K562 (cell line): Measurements from ENCODE around the gene IQCN. TPM values are rescaled to one million over a fixed set of nuclear protein-coding genes. Genes with fewer than 3 reads are reported as not detected.
A peak's percentile ranks its signal among the peaks of the same experiment; 100 is the strongest.

Source experiments
- ARNT ChIP-seq, 2 experiments: fragments of 450-650 bp; IDR thresholded peaks; 2 replicates each; pipeline ENCODE4 v1.6.1; 2016; ENCODE audit warnings: mild to moderate bottlenecking in 1 of 2
- CBFA2T2 ChIP-seq: fragments of 450-650 bp; conservative IDR thresholded peaks from 2 replicates; pipeline ENCODE4 v1.6.1; 2017; ENCODE audit warnings: mild to moderate bottlenecking
- CHD1 ChIP-seq: fragments of 200-600 bp; sonication (generic); IDR thresholded peaks from one replicate; pipeline ENCODE4 v1.6.1; 2012; ENCODE audit warnings: mild to moderate bottlenecking, moderate library complexity, low read length, inconsistent platforms
- EWSR1 ChIP-seq: fragments of 450-650 bp; IDR thresholded peaks from 2 replicates; pipeline ENCODE4 v1.6.1; 2018; ENCODE audit warnings: borderline replicate concordance, mild to moderate bottlenecking, low read depth, moderate library complexity; ENCODE audit not compliant: partially characterized antibody
- FOSL1 ChIP-seq: fragments of 200-800 bp; sonication (Bioruptor generic); conservative IDR thresholded peaks from 2 replicates; pipeline ENCODE4 v1.6.1; 2016; ENCODE audit warnings: missing genetic modification characterization, missing compliant biosample characterization
- FOXK2 ChIP-seq, 2 experiments: fragments of 450-650 bp; IDR thresholded peaks in 1 of 2; conservative IDR thresholded peaks in 1 of 2; 2 replicates each; pipeline ENCODE4 v1.6.1; 2016; ENCODE audit warnings: low read depth in 2 of 2, mild to moderate bottlenecking in 1 of 2
- GATAD2B ChIP-seq: fragments of 450-650 bp; IDR thresholded peaks from 2 replicates; pipeline ENCODE4 v1.6.1; 2017; ENCODE audit warnings: mild to moderate bottlenecking, borderline replicate concordance
- KDM1A ChIP-seq, 2 experiments: fragments of 450-650 bp; IDR thresholded peaks; 2 replicates each; pipeline ENCODE4 v1.6.1; 2016; ENCODE audit warnings: mild to moderate bottlenecking in 2 of 2
- KDM2B ChIP-seq: fragments of 250-450 bp; sonication (Bioruptor Pico); IDR thresholded peaks from 2 replicates; pipeline ENCODE4 v1.8.0; 2021; ENCODE audit warnings: mild to moderate bottlenecking, moderate library complexity
- MCM5 ChIP-seq: fragments of 450-650 bp; IDR thresholded peaks from 2 replicates; pipeline ENCODE4 v1.6.1; 2016; ENCODE audit warnings: low read depth
- MTF1 ChIP-seq: fragments of 250-450 bp; sonication (Bioruptor Pico); IDR thresholded peaks from 2 replicates; pipeline ENCODE4 v1.9.0; 2021; ENCODE audit warnings: moderate library complexity, mild to moderate bottlenecking, inconsistent platforms, borderline replicate concordance
- NFYB ChIP-seq: IDR thresholded peaks from 2 replicates; pipeline ENCODE4 v1.6.1; 2011; ENCODE audit warnings: mild to moderate bottlenecking, moderate library complexity; ENCODE audit not compliant: insufficient read length; ENCODE audit errors: extremely low read depth
- NR2C1 ChIP-seq, 2 experiments: fragments of 450-650 bp; IDR thresholded peaks; 2 replicates each; pipeline ENCODE4 v1.6.1; 2017; ENCODE audit warnings: mild to moderate bottlenecking in 2 of 2, antibody characterized with exemption in 1 of 2, inconsistent platforms in 1 of 2, missing compliant biosample characterization in 1 of 2, missing genetic modification characterization in 1 of 2
- PRPF4 ChIP-seq: fragments of 200-400 bp; formaldehyde crosslinking; IDR thresholded peaks from one replicate; pipeline ENCODE4 v1.6.1; 2017; ENCODE audit warnings: low read length, low read depth, mild to moderate bottlenecking; ENCODE audit not compliant: insufficient read depth, poor library complexity, severe bottlenecking
- PTTG1 ChIP-seq: fragments of 450-650 bp; IDR thresholded peaks from 2 replicates; pipeline ENCODE4 v1.6.1; 2016; ENCODE audit warnings: low read depth, mild to moderate bottlenecking, missing genetic modification characterization, missing compliant biosample characterization
- RBFOX2 ChIP-seq: fragments of 200-400 bp; formaldehyde crosslinking; IDR thresholded peaks from 2 replicates; pipeline ENCODE4 v1.6.1; 2017; ENCODE audit warnings: low read depth, mild to moderate bottlenecking, low read length, moderate library complexity
- SAFB2 ChIP-seq: fragments of 200-400 bp; formaldehyde crosslinking; IDR thresholded peaks from 2 replicates; pipeline ENCODE4 v1.6.1; 2018; ENCODE audit warnings: borderline replicate concordance, low read length, low read depth, moderate library complexity; ENCODE audit not compliant: severe bottlenecking
- SMAD4 ChIP-seq: fragments of 250-450 bp; sonication (Bioruptor Pico); conservative IDR thresholded peaks from 2 replicates; pipeline ENCODE4 v1.8.0; 2021; ENCODE audit warnings: inconsistent platforms, mild to moderate bottlenecking, moderate library complexity
- SMARCA5 ChIP-seq: fragments of 450-650 bp; IDR thresholded peaks from 2 replicates; pipeline ENCODE4 v1.6.1; 2016
- SNIP1 ChIP-seq: fragments of 450-650 bp; IDR thresholded peaks from 2 replicates; pipeline ENCODE4 v1.7.1; 2017; ENCODE audit warnings: low read depth, mild to moderate bottlenecking
- SRSF7 ChIP-seq: fragments of 200-400 bp; formaldehyde crosslinking; optimal IDR thresholded peaks from 2 replicates; pipeline ENCODE3; 2017; ENCODE audit warnings: mild to moderate bottlenecking, low read depth, low read length
- TAL1 ChIP-seq: fragments of 450-650 bp; IDR thresholded peaks from 2 replicates; pipeline ENCODE4 v1.6.1; 2016; ENCODE audit warnings: mild to moderate bottlenecking
- TARDBP ChIP-seq: fragments of 450-650 bp; IDR thresholded peaks from 2 replicates; pipeline ENCODE4 v1.6.1; 2016
- ZEB2 ChIP-seq: fragments of 450-650 bp; IDR thresholded peaks from 2 replicates; pipeline ENCODE4 v1.6.1; 2016
- ZNF644 ChIP-seq: fragments of 200-800 bp; sonication (Bioruptor generic); IDR thresholded peaks from 2 replicates; pipeline ENCODE4 v1.6.1; 2016; ENCODE audit warnings: low read depth, missing genetic modification characterization, missing compliant biosample characterization
- polyA plus RNA-seq, 8 experiments: library from polyadenylated mRNA; depleted of rRNA in 4 of 8; stranded (reverse) in 5 of 8; unstranded in 3 of 8; fragments of >200 nt; fragmentation: Nextera tagmentation in 2 of 8; fragmentation: Illumina TruSeq in 1 of 8; extraction: Ambion mirVana in 2 of 8; extraction: Trizol in 1 of 8; gene quantifications; 2 replicates each; pipeline versions ENCODE4 v1.2.1 to v1.2.3, GENCODE V29; 2011 to 2014; ENCODE audit warnings: inconsistent platforms in 1 of 8, missing spikeins in 1 of 8
- total RNA-seq, 7 experiments: library from RNA; depleted of rRNA in 6 of 7; stranded (reverse); fragments of >200 nt in 6 of 7; fragmentation: Illumina TruSeq in 2 of 7; extraction: Trizol in 2 of 7; gene quantifications; 2 replicates each; pipeline versions ENCODE4 v1.2.1 to v1.2.3, GENCODE V29; 2011 to 2021; ENCODE audit warnings: low replicate concordance in 1 of 7
- TF ChIP-seq, protein P1 (sequence below), 2 experiments: IDR thresholded peaks; 2 replicates each; pipeline ENCODE4 v1.6.1; 2012; ENCODE audit warnings: improper control_type of control experiment in 2 of 2, low read depth in 2 of 2, low read length in 2 of 2, borderline replicate concordance in 1 of 2
- TF ChIP-seq, protein P2 (sequence below): fragments of 250-450 bp; sonication (Bioruptor Pico); IDR thresholded peaks from 2 replicates; pipeline ENCODE4 v1.4.0; 2020; ENCODE audit warnings: mild to moderate bottlenecking, moderate library complexity

The IQCN gene
- total and polyA plus RNA-seq, 9 of the 15 experiments (the other 6 are each of a cell fraction or from before 2014, with no cell fraction given), result 0.01 to 0.07 (median 0.04) TPM; not detected in 3

DNA sequence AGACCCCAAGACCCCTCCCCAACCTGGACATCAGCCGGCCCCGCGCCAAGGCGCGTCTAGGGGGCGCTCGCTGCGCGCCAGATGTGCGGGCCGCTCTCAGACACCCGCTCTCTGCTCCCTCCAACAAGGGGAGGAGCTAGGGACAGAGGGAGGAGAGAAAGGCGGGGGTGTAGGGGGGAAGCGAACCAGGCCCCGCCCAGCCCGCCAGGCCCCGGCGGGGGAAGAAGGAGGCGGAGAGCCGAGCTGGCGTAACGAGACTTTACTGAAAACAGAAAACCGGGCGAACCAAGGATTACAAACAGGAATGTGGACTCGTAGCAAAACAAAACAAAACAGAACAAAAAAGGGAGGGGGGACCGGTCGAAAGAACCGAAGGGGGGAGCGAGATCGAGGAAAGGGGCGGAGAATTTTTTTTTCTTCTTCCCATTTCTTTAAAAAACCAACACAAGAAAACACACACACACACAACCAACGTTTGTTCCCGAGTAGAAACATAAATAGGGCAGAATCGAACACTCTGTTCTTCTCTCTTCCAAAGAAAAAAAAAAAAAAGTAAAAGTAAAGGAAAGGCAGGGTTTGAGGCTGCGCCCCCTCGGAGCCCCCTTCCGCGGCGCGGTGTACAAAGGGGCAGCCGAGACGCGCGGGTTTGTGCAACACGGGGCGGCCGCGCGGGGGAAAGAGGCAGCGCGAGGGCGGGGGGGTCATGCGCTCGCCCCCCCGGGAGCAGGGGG, 5.4 kb upstream of the IQCN start (continued):
- TF ChIP-seq, protein P1, sequence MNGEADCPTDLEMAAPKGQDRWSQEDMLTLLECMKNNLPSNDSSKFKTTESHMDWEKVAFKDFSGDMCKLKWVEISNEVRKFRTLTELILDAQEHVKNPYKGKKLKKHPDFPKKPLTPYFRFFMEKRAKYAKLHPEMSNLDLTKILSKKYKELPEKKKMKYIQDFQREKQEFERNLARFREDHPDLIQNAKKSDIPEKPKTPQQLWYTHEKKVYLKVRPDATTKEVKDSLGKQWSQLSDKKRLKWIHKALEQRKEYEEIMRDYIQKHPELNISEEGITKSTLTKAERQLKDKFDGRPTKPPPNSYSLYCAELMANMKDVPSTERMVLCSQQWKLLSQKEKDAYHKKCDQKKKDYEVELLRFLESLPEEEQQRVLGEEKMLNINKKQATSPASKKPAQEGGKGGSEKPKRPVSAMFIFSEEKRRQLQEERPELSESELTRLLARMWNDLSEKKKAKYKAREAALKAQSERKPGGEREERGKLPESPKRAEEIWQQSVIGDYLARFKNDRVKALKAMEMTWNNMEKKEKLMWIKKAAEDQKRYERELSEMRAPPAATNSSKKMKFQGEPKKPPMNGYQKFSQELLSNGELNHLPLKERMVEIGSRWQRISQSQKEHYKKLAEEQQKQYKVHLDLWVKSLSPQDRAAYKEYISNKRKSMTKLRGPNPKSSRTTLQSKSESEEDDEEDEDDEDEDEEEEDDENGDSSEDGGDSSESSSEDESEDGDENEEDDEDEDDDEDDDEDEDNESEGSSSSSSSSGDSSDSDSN (IDR thresholded peaks at IDR 0.05; ENCODE audit: borderline replicate concordance in 1 of 2, low read depth in 2 of 2, low read length in 2 of 2), result peak; percentile 69 to 91; a peak in 2 of 4 replicates
- TF ChIP-seq TAL1 (0 out of 2 replicates have a peak, but pooled peaks have one; percentile 7), TARDBP (no peak), NFYB (no peak), MCM5 (no peak), FOXK2 (conservative IDR thresholded peaks at IDR 0.05 in 1 of 2, IDR thresholded peaks at IDR 0.05 in 1 of 2; ENCODE audit: low read depth in 2 of 2) (peak; percentile 55 to 58; a peak in 1 of 4 replicates), SMARCA5 (no peak), RBFOX2 (peak; percentile 93), ARNT (IDR thresholded peaks at IDR 0.05) (peak; percentile 38 to 63; a peak in 2 of 4 replicates), ZNF644 (0 out of 2 replicates have a peak, but pooled peaks have one; percentile 40), CBFA2T2 (no peak), SMAD4 (CRISPR knock-in tag) (no peak; the same call in 1 of the 2 replicates), NR2C1 (IDR thresholded peaks at IDR 0.05) (no peak; the same call in 1 of the 2 replicates), NR2C1 (tag; IDR thresholded peaks at IDR 0.05) (no peak), ZEB2 (no peak), PTTG1 (tag) (no peak), SRSF7 (no peak), PRPF4 (no peak), SAFB2 (no peak), SNIP1 (peak; percentile 63; the same call in 1 of the 2 replicates), KDM1A (IDR thresholded peaks at IDR 0.05) (no peak), GATAD2B (no peak), MTF1 (no peak), FOSL1 (tag) (no peak), CHD1 (peak; percentile 27), KDM2B (CRISPR knock-in tag) (no peak), EWSR1 (no peak)
- TF ChIP-seq, protein P2, sequence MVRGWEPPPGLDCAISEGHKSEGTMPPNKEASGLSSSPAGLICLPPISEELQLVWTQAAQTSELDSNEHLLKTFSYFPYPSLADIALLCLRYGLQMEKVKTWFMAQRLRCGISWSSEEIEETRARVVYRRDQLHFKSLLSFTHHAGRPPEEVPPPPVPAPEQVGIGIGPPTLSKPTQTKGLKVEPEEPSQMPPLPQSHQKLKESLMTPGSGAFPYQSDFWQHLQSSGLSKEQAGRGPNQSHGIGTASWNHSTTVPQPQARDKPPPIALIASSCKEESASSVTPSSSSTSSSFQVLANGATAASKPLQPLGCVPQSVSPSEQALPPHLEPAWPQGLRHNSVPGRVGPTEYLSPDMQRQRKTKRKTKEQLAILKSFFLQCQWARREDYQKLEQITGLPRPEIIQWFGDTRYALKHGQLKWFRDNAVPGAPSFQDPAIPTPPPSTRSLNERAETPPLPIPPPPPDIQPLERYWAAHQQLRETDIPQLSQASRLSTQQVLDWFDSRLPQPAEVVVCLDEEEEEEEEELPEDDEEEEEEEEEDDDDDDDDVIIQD (CRISPR knock-in tag), result no peak
